Keratinocyte (primary cell): Measurements from ENCODE around the gene NDNF.

ENCODE experiments used
- EZH2 ChIP-seq: IDR thresholded peaks from one replicate; pipeline ENCODE4 v1.6.1; 2012; ENCODE audit warnings: inconsistent platforms, mild to moderate bottlenecking, low read length, moderate library complexity
- TF ChIP-seq, protein P1 (sequence below), 3 experiments: IDR thresholded peaks in 1 of 3; conservative IDR thresholded peaks in 1 of 3; optimal IDR thresholded peaks in 1 of 3; 2 replicates in 2 of 3; 3 replicates in 1 of 3; pipeline versions ENCODE3 to v1.5.1; 2011; ENCODE audit warnings: low read length in 3 of 3, mild to moderate bottlenecking in 3 of 3, moderate library complexity in 2 of 3, control low read depth in 1 of 3, inconsistent platforms in 1 of 3; ENCODE audit not compliant: insufficient read depth in 2 of 3; ENCODE audit errors: extremely low read depth in 1 of 3

GRCh38 chr4:120990246-120990645 lies 82.1 kb downstream of the NDNF start:
- no peak for TF ChIP-seq EZH2
- TF ChIP-seq, protein P1, sequence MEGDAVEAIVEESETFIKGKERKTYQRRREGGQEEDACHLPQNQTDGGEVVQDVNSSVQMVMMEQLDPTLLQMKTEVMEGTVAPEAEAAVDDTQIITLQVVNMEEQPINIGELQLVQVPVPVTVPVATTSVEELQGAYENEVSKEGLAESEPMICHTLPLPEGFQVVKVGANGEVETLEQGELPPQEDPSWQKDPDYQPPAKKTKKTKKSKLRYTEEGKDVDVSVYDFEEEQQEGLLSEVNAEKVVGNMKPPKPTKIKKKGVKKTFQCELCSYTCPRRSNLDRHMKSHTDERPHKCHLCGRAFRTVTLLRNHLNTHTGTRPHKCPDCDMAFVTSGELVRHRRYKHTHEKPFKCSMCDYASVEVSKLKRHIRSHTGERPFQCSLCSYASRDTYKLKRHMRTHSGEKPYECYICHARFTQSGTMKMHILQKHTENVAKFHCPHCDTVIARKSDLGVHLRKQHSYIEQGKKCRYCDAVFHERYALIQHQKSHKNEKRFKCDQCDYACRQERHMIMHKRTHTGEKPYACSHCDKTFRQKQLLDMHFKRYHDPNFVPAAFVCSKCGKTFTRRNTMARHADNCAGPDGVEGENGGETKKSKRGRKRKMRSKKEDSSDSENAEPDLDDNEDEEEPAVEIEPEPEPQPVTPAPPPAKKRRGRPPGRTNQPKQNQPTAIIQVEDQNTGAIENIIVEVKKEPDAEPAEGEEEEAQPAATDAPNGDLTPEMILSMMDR (optimal IDR thresholded peaks at IDR 0.05 in 1 of 3, IDR thresholded peaks at IDR 0.05 in 1 of 3, conservative IDR thresholded peaks at IDR 0.05 in 1 of 3; ENCODE audit: extremely low read depth in 1 of 3, insufficient read depth in 2 of 3, low read length in 3 of 3): no peak
